Measurements from ENCODE around the gene KCNAB2.

GRCh38 chr1:6145864-6146410 is 100.2 kb downstream of the KCNAB2 start:
- TF ChIP-seq CTCF (IDR thresholded peaks at IDR 0.05) (no peak), POLR2AphosphoS5 (IDR thresholded peaks at IDR 0.05) (no peak), EP300 (IDR thresholded peaks at IDR 0.05) (no peak), POLR2A (IDR thresholded peaks at IDR 0.05) (no peak)
